Duodenal mucosa (tissue), 2 donors: ENCODE measurements around the gene CCNF.

Experiments
- H3K27ac ChIP-seq: one replicate; pipeline ENCODE4 v1.7.0; 2013; ENCODE audit warnings: low read depth, low read length
- H3K27me3 ChIP-seq, 2 donors: one replicate each; pipeline ENCODE4 v1.7.0; 2013; ENCODE audit warnings: low read length in 2 of 2, control low read depth in 1 of 2; ENCODE audit not compliant: insufficient read depth in 2 of 2, control insufficient read depth in 1 of 2
- H3K36me3 ChIP-seq, 2 donors: one replicate each; pipeline ENCODE4 v1.7.0; 2013; ENCODE audit warnings: low read length in 2 of 2, control low read depth in 1 of 2; ENCODE audit not compliant: insufficient read depth in 2 of 2, control insufficient read depth in 1 of 2
- H3K4me1 ChIP-seq, 2 donors: one replicate each; pipeline ENCODE4 v1.7.0; 2013; ENCODE audit warnings: low read length in 2 of 2, control low read depth in 1 of 2; ENCODE audit not compliant: insufficient read depth in 2 of 2, control insufficient read depth in 1 of 2
- H3K4me3 ChIP-seq, 2 donors: one replicate each; pipeline ENCODE4 v1.7.0; 2013; ENCODE audit warnings: low read length in 2 of 2, low read depth in 1 of 2
- H3K9ac ChIP-seq, 2 donors: one replicate each; pipeline ENCODE4 v1.7.0; 2013; ENCODE audit warnings: low read length in 2 of 2, low read depth in 1 of 2
- H3K9me3 ChIP-seq, 2 donors: one replicate each; pipeline ENCODE4 v1.7.0; 2013; ENCODE audit warnings: low read length in 2 of 2, control low read depth in 1 of 2; ENCODE audit not compliant: control insufficient read depth in 1 of 2

The CCNF gene

DNA sequence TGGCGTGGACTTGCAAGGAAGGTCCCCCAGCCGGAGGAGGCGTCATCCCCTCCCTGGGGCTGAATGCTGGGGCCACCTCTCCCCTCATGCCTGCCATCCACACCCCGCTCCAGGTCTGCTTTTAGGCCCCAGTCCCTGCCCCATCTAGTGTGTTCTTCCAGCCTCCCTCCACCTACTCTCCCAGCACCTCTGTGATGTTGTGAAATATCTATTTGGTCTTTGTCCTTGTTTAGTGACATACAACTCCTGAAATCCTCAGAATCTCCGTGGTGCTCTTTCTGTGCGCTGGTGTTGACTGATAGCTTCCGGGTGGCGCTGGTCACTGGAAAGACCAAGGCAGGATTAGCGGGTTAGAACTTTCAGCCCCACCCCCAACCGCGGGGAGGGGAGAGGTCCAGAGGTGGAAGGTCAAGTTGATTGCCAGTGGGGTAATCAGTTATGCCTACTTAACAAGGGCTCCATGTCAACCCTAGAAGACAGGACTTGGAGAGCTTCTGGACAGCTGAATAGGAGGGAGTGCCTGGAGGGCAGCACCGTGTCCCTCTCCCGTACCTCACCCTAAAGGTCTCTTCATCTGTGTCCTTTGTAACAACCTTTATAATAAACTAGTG, 55.8 kb downstream of the CCNF start:
- Histone ChIP-seq H3K27ac (no peak overlapping the region), H3K27me3 (no peaks in the 10 kb centered on the region)

DNA sequence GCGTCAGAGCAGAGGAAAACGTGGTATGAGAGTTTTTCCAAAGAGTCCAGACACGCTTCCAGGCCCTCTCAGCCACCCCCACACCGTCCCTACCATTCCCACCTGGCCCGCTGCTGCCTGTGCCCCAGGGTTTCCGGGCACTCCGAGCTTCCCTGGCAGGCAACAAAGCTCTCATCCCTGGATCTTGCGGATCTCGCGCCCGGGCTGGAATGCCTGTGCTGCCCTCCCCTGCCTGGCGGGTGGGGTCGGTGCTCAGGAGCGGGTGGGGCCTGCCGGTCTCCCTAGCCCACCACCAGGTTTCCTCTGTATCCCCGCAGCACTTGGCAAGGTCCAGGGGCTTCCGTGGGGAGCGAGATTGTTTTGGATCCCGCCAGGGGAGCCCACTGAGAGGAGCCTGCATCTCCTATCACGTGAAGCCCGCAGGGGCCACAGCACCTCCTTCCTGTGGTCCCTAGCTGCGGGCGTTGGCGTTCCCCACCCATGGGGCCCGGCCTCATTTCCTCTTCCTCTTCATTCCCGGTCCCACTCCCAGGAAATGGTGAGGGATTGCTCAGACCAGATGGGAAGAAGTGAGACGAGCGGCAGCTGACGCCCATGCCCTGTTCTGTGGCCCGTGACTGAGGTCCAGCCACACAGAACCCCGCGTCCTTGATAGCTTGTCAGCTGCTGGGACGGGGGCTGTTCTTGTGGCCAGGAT, 56.7 kb downstream of the CCNF start:
- Histone ChIP-seq H3K4me3 (no peak overlapping the region), H3K9me3 (no peaks in the 10 kb centered on the region), H3K27me3 (no peaks in the 10 kb centered on the region), H3K27ac (no peak overlapping the region), H3K9ac (no peak overlapping the region), H3K4me1 (peaks cover 4 to 21% of the 10 kb centered on the region in 2 donors), H3K36me3 (peaks cover 0 to 8% of the 10 kb centered on the region in 2 donors)

More for the DNA sequence above, 55.8 kb downstream of the CCNF start:
- H3K4me3 ChIP-seq, result no peak overlapping the region
- peaks cover 4 to 27% of the 10 kb centered on the region in 2 donors for H3K4me1 ChIP-seq
- H3K9me3 ChIP-seq, result no peaks in the 10 kb centered on the region
- no peaks in the 10 kb centered on the region for H3K36me3 ChIP-seq
- no peak overlapping the region for H3K9ac ChIP-seq

DNA sequence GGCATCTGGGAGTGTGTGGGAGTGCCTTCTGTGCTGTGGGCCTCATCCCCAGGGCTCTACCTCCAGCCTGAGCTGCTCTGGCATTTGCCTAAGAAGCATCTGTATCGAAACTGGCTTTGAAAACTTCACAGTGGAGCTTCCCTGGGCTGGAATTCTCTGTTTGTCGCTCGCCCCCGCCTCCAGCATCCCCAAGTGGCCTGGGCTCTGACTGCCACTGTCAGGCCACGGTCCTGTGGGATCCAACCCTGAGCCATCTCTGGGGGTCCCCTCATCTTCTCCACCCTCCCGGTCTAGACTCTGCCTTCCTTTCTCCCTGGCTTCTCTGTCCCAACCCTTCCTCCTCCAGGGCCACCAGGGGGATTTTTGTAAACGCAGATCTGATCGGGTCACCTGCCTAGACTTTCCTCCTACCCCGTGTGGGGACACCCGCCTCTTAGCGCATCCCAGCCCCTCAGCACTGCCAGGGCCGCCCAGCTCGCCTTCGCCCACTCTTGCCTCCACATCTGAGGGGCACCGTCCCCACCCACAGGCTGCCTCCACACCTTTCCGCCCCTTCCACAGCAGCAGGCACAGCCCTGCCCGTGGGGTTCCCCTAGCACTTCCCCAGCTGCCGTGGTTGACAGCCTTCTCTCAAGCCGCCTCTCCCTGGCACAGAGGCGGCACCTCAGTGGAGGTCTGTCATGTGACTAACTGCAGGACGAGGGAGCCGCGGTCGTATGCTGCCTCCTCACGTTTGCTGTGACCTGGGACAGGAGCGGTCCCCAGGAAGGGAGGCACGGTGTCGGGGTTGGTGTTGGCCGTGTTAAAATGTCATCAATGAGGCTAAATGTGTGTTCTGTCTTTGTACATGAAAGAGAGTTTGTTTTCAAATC, 57.6 kb downstream of the CCNF start:
- Histone ChIP-seq H3K4me3 (no peak overlapping the region), H3K4me1 (peaks cover 4 to 13% of the 10 kb centered on the region in 2 donors), H3K27ac (no peak overlapping the region), H3K27me3 (no peaks in the 10 kb centered on the region), H3K9ac (no peak overlapping the region), H3K36me3 (peaks cover 0 to 8% of the 10 kb centered on the region in 2 donors), H3K9me3 (no peaks in the 10 kb centered on the region)

DNA sequence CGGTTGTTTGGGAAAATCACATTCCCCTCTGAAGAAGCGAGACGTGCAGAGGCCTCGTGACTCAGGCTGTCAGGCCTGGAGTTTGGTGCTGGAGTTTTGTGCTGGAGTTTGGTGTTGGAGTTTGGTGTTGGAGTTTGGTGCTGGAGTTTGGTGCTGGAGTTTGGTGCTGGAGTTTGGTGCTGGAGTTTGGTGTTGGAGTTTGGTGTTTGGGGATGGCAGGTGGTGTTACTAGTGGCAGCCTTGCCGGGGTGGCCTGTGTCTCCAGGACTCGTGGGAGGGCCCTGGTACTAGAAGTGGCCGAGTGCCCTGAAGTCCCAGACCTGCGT, 58.2 kb downstream of the CCNF start:
- peaks cover 4 to 12% of the 10 kb centered on the region in 2 donors for H3K4me1 ChIP-seq
- H3K36me3 ChIP-seq, result peaks cover 0 to 8% of the 10 kb centered on the region in 2 donors
- no peak overlapping the region for H3K4me3 ChIP-seq
- no peak overlapping the region for H3K27ac ChIP-seq
- no peaks in the 10 kb centered on the region for H3K9me3 ChIP-seq
- H3K27me3 ChIP-seq, result no peaks in the 10 kb centered on the region
- H3K9ac ChIP-seq, result no peak overlapping the region

DNA sequence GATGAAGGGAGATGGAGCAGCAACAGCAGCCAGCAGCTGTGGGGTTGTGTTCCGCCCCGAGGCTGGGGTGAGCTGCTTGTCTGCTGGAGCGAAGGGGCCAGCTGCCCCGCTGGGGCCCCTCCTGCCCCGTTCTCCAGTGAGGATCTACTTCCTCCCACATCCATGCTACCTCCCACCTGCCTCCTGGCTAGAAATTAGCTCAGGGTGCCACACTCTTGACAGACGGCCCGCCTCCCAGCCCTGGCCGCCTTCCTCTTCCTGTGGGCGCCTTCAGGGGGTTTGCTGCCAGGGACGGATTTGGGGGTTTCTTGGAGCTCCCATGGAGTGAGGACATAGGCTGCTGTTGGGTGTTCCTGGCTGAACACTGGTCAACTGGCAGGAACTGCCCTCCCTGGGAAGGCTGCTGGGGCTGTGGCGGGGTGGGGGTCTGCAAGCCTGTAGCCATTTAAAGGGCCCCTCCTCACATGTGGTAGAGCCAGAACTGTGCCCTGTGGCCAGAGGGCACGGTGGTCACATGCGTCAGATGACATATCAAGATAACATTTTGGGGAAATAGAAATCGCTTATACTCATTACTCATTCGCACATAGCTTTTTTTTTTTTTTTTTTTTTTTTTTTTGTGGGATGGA, 58.8 kb downstream of the CCNF start:
- Histone ChIP-seq H3K27ac (no peak overlapping the region), H3K36me3 (peaks cover 0 to 8% of the 10 kb centered on the region in 2 donors), H3K4me3 (no peak overlapping the region), H3K9me3 (no peaks in the 10 kb centered on the region), H3K9ac (no peak overlapping the region), H3K27me3 (no peaks in the 10 kb centered on the region), H3K4me1 (peaks cover 4 to 6% of the 10 kb centered on the region in 2 donors)

DNA sequence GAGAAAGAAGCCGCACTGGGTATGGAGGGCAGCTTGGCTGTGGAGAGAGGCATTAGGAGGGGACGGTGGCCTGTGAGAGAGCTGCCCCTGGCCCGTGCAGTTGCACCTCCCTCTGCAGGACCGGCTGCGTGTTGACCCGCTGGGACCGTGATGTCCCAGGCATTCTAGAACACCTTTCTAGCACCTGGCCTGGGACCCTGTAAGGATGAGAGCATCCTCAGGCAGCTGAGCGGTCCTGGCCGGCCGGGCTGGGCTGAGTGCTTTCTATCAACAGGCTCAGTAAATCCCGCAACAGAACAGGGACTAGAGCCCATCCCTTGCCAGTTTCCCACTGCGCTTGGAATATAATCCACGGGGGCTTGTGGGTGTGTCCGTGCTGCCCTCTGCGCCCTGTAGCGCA, 60.3 kb downstream of the CCNF start:
- no peak overlapping the region for H3K9ac ChIP-seq
- H3K36me3 ChIP-seq, result peaks cover 0 to 12% of the 10 kb centered on the region in 2 donors
- H3K27ac ChIP-seq, result no peak overlapping the region
- H3K27me3 ChIP-seq, result no peaks in the 10 kb centered on the region
- peaks cover 3 to 4% of the 10 kb centered on the region in 2 donors for H3K4me1 ChIP-seq
- no peaks in the 10 kb centered on the region for H3K9me3 ChIP-seq
- H3K4me3 ChIP-seq, result no peak overlapping the region

DNA sequence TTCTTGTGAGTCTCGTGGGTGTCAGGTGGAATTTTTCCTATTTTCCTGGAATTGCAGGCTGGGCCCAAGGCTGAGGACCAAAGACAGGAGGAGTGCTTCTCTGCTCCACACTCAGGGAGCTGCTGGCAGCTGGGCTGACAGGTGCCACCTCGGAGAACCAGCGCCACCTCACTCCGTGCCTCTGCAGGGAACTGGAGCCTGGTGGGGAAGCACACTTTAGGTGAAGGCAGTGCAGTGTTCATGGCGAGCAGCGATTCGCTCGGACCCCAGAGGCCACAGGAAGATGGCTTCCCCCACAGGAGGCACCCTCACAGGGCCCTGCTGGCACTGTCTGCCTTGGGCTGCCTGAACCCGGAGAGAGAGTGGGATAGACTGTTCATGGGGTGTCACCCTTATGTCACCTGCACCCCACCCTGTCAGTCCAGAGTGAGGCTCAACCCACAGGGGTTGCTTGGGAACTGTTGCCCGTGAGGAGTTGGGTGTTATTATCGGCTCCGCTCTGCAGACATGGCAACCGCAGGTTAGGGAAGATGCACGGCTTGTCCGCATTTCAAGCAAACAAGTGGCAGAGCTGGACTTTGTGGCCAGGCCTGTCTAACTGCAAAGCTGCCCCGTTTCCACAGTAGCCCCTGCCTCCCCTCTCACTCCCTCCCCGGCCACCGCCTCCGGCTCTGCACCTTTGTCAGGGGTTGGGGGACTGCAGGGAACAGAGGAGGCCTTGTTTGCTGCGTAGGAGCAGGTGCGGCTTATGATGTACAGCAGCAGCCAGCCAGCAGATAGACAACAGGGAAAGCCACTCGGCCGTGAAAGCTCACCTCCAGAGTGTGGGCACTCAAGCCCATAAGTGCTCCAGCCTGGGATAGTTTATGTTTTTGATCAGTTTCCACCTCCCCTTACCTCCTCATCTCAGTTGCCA, 61.2 kb downstream of the CCNF start:
- Histone ChIP-seq H3K9me3 (no peaks in the 10 kb centered on the region), H3K9ac (no peak overlapping the region), H3K4me1 (peaks cover 3 to 4% of the 10 kb centered on the region in 2 donors), H3K27me3 (no peaks in the 10 kb centered on the region), H3K36me3 (peaks cover 0 to 12% of the 10 kb centered on the region in 2 donors), H3K27ac (no peak overlapping the region), H3K4me3 (no peak overlapping the region)

DNA sequence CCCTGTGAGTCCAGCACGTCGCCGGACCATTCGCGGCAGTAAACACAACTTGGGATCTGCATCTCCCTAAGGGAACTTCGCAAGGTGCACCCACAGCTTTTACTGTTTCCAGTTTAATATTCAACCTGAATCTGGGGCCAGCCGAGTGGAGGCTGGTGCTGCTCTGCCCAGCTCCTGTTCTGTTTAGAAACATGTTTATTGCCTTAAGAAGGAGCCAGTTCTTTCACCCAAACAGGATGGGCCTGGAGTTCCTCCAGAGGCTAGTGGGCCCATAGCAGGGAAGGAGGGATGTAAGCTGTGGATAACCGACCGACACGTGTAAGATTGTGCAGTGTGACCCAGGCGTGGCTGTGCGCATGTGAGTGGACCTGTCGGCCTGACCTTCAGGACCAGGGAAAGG, 63.0 kb downstream of the CCNF start:
- Histone ChIP-seq H3K9ac (no peak overlapping the region), H3K4me1 (peaks cover under 1 to 4% of the 10 kb centered on the region in 2 donors), H3K27ac (no peak overlapping the region)

DNA sequence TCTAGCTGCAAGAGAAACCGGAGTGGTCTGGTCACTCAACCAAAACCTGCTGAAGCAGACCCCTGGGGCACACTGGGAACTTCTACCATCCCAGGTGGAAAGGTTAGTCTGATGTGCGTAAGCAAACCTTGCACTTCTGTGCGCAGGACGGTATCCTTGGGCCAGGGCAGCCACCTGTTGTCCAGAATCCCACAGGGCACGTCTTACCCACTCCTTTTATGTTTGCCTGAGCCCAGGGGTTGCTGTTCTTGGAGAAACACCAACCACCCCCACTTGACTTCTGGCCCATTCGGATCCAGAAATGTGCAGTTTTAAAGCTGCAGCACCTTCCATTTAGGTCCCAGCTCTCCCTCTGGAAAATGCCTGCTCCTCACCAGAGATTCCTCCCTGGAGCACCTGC, 64.4 kb downstream of the CCNF start:
- Histone ChIP-seq H3K27me3 (no peaks in the 10 kb centered on the region), H3K27ac (no peak overlapping the region), H3K36me3 (peaks cover 2 to 20% of the 10 kb centered on the region in 2 donors), H3K4me3 (no peak overlapping the region), H3K9ac (no peak overlapping the region), H3K4me1 (peaks cover 5 to 6% of the 10 kb centered on the region in 2 donors), H3K9me3 (no peaks in the 10 kb centered on the region)

More for the DNA sequence above, 63.0 kb downstream of the CCNF start:
- Histone ChIP-seq H3K27me3 (no peaks in the 10 kb centered on the region), H3K4me3 (no peak overlapping the region), H3K36me3 (peaks cover 0 to 20% of the 10 kb centered on the region in 2 donors), H3K9me3 (no peaks in the 10 kb centered on the region)
